Naive thymus-derived CD4-positive, alpha-beta T cell (primary cell): ENCODE data around the gene CDK16. TPM values are rescaled to one million over a fixed set of nuclear protein-coding genes. Genes with fewer than 3 reads are reported as not detected.
"Not testable (repeated sequence)": the region's sequence is repeated elsewhere in the genome, so short reads cannot be mapped to it uniquely, and the experiment has no call there.

Experiments used
- ATAC-seq: fragments of 150-1000 bp; cut with Tn5 transposase; 2 replicates; pipeline ENCODE4 v1.10.0; 2021; ENCODE audit warnings: mild to moderate bottlenecking, moderate library complexity
- CTCF ChIA-PET: fragments of 350-600 bp; sonication (Branson Sonifier 250); formaldehyde crosslinking; loops from one replicate; lab custom pipeline; 2021; ENCODE audit warnings: antibody characterized with exemption; lab: Charles Lee
- POLR2A ChIA-PET: fragments of 350-600 bp; sonication (Branson Sonifier 250); formaldehyde crosslinking; loops from one replicate; lab custom pipeline; 2021; ENCODE audit warnings: antibody characterized with exemption, inconsistent platforms; lab: Charles Lee
- DNase-seq, 9 donors: peaks; one replicate each; pipeline versions ENCODE4 v3.0.0 to v3.0.0-alpha.2; 2020 to 2022; ENCODE audit warnings: mixed read lengths in 1 of 9
- H3K27ac ChIP-seq: one replicate; pipeline ENCODE4 v1.7.0; 2013; ENCODE audit warnings: mild to moderate bottlenecking, low read depth, low read length, moderate library complexity
- H3K27me3 ChIP-seq, 2 donors: one replicate each; pipeline ENCODE4 v1.7.0; 2013; ENCODE audit warnings: low read length in 2 of 2, mild to moderate bottlenecking in 2 of 2, moderate library complexity in 2 of 2; ENCODE audit not compliant: control insufficient read depth in 2 of 2, insufficient read depth in 2 of 2
- H3K36me3 ChIP-seq, 3 experiments: 1 replicate in 2 of 3; 2 replicates in 1 of 3; pipeline ENCODE4 v1.7.0; 2013; ENCODE audit warnings: low read length in 3 of 3, mild to moderate bottlenecking in 3 of 3, moderate library complexity in 1 of 3; ENCODE audit not compliant: insufficient read depth in 3 of 3, control insufficient read depth in 2 of 3
- H3K4me1 ChIP-seq, 2 donors: one replicate each; pipeline ENCODE4 v1.7.0; 2013; ENCODE audit warnings: low read length in 2 of 2, mild to moderate bottlenecking in 2 of 2, moderate library complexity in 1 of 2; ENCODE audit not compliant: control insufficient read depth in 2 of 2, insufficient read depth in 2 of 2
- H3K4me3 ChIP-seq: 2 replicates; pipeline ENCODE4 v1.7.0; 2013; ENCODE audit warnings: mild to moderate bottlenecking, low read length
- H3K9me3 ChIP-seq, 3 experiments: 1 replicate in 2 of 3; 2 replicates in 1 of 3; pipeline ENCODE4 v1.7.0; 2013; ENCODE audit warnings: low read length in 3 of 3; ENCODE audit not compliant: control insufficient read depth in 2 of 3
- H3K27ac Mint-ChIP-seq, 9 donors: one replicate each; pipeline ENCODE4 v1.8.0; 2020 to 2022; ENCODE audit warnings: mixed read lengths in 9 of 9, mild to moderate bottlenecking in 8 of 9, moderate library complexity in 5 of 9, inconsistent platforms in 2 of 9
- H3K27me3 Mint-ChIP-seq, 5 donors: one replicate each; pipeline ENCODE4 v1.8.0; 2021 to 2022; ENCODE audit warnings: mixed read lengths in 5 of 5, mild to moderate bottlenecking in 1 of 5
- H3K36me3 Mint-ChIP-seq, 5 donors: one replicate each; pipeline ENCODE4 v1.8.0; 2020 to 2022; ENCODE audit warnings: mixed read lengths in 5 of 5, mild to moderate bottlenecking in 3 of 5, inconsistent platforms in 1 of 5
- H3K4me1 Mint-ChIP-seq, 7 donors: one replicate each; pipeline ENCODE4 v1.8.0; 2020 to 2022; ENCODE audit warnings: mixed read lengths in 7 of 7, mild to moderate bottlenecking in 3 of 7, inconsistent platforms in 1 of 7
- H3K4me3 Mint-ChIP-seq, 10 donors: one replicate each; pipeline ENCODE4 v1.8.0; 2020 to 2022; ENCODE audit warnings: mild to moderate bottlenecking in 10 of 10, mixed read lengths in 10 of 10, moderate library complexity in 6 of 10, inconsistent platforms in 2 of 10
- H3K9me3 Mint-ChIP-seq, 11 donors: one replicate each; pipeline ENCODE4 v1.8.0; 2020 to 2022; ENCODE audit warnings: mixed read lengths in 11 of 11, mild to moderate bottlenecking in 4 of 11, inconsistent platforms in 1 of 11, moderate library complexity in 1 of 11
- intact Hi-C, 2 donors: fragments of 100-400 bp; cut with micrococcal nuclease; formaldehyde crosslinking; loops; one replicate each; pipeline ENCODE4 v1.15.1; 2023
- polyA plus RNA-seq, 2 donors: library from polyadenylated mRNA; unstranded; fragments of 300-500 nt; fragmentation: Illumina TruSeq; gene quantifications; one replicate each; pipeline ENCODE4 v1.2.3, GENCODE V29; 2021
- total RNA-seq, 6 experiments: library from RNA in 5 of 6; stranded (reverse) in 5 of 6; gene quantifications; 1 replicate in 5 of 6; 2 replicates in 1 of 6; pipeline ENCODE4 v1.2.3 and lab custom pipeline; 2021 to 2026

The CDK16 gene
- total and polyA plus RNA-seq, 7 experiments from 2014 or later = 6.4 to 112 (median 61.6) TPM

- H3K4me1 ChIP-seq, ATAC-seq, H3K4me1 Mint-ChIP-seq, H3K9me3 ChIP-seq, CTCF ChIA-PET, H3K27me3 ChIP-seq, DNase-seq, H3K4me3 Mint-ChIP-seq, H3K4me3 ChIP-seq, H3K27me3 Mint-ChIP-seq, H3K36me3 ChIP-seq, H3K27ac ChIP-seq, H3K27ac Mint-ChIP-seq, intact Hi-C loops: not testable (repeated sequence)
- Mint-ChIP-seq H3K36me3 (peaks cover 0 to 12% (median 1%) of the 10 kb centered on the region in 5 donors), H3K9me3 (peaks cover 0 to 20% (median 4%) of the 10 kb centered on the region in 11 donors)
- POLR2A ChIA-PET = interaction anchor here (0.6 kb wide), 1 partner anchor 127 kb away, joined by 3 read pairs; no protein-coding TSS in a partner anchor
Measured at GRCh38 chrX:47257620-47258019, 39.1 kb downstream of the CDK16 start.

GRCh38 chrX:47264483-47265173 lies 46.1 kb downstream of the CDK16 start:
- peak in 1 of 9 donors; percentile 24 for DNase-seq
- H3K9me3 Mint-ChIP-seq = peaks cover 0 to 3% (median 0%) of the 10 kb centered on the region in 11 donors
- H3K9me3 ChIP-seq = no peaks in the 10 kb centered on the region
- H3K4me1 Mint-ChIP-seq = peaks cover 0 to 8% (median 0%) of the 10 kb centered on the region in 7 donors
- no peak for ATAC-seq
- H3K27ac Mint-ChIP-seq = peak overlapping the region in 1 of 9 donors; percentile 25
- no peaks in the 10 kb centered on the region for H3K36me3 Mint-ChIP-seq
- no peak overlapping the region for H3K27ac ChIP-seq
- H3K4me3 Mint-ChIP-seq = no peak overlapping the region
- no peaks in the 10 kb centered on the region for H3K27me3 Mint-ChIP-seq
- no peaks in the 10 kb centered on the region for H3K36me3 ChIP-seq
- no peaks in the 10 kb centered on the region for H3K27me3 ChIP-seq
- H3K4me3 ChIP-seq = no peak overlapping the region
- intact Hi-C loops = no loop called here
- CTCF ChIA-PET = no interaction called here
- no peaks in the 10 kb centered on the region for H3K4me1 ChIP-seq
- POLR2A ChIA-PET = no interaction called here

GRCh38 chrX:47266643-47267042 lies 48.2 kb downstream of the CDK16 start:
- Histone ChIP-seq H3K27me3 (no peaks in the 10 kb centered on the region), H3K4me3 (no peak overlapping the region), H3K36me3 (no peaks in the 10 kb centered on the region), H3K4me1 (no peaks in the 10 kb centered on the region), H3K27ac (no peak overlapping the region), H3K9me3 (no peaks in the 10 kb centered on the region)
- DNase-seq (no peak), ATAC-seq (no peak)
- no peaks in the 10 kb centered on the region for H3K27me3 Mint-ChIP-seq
- no peaks in the 10 kb centered on the region for H3K36me3 Mint-ChIP-seq
- H3K4me3 Mint-ChIP-seq = no peak overlapping the region
- no peak overlapping the region for H3K27ac Mint-ChIP-seq
- H3K9me3 Mint-ChIP-seq = peaks cover 0 to 3% (median 0%) of the 10 kb centered on the region in 11 donors
- intact Hi-C loops = no loop called here
- peaks cover 0 to 8% (median 0%) of the 10 kb centered on the region in 7 donors for H3K4me1 Mint-ChIP-seq
- POLR2A ChIA-PET = no interaction called here
- CTCF ChIA-PET = no interaction called here

DNA sequence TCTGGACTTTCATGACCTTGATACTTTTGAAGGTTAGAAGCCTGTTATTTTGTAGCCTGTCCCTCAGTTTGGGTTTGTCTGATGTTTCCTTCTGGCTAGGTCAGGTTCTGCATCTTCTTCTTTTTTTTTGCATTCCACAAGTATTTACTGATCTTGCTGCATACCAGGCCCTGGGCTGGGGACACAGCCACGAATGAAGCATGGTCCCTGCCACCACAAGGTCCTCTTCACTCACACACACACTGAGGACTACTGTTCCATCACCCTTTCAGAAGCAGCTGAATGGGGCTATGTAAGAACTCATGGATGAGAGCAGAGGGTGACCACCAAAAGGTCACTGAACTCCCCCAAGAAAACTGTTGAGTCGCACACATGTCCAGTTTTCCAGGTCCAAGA lies 53.5 kb downstream of the CDK16 start:
- Histone ChIP-seq H3K27me3 (no peaks in the 10 kb centered on the region), H3K4me3 (no peak overlapping the region), H3K27ac (no peak overlapping the region), H3K4me1 (no peaks in the 10 kb centered on the region), H3K9me3 (no peaks in the 10 kb centered on the region), H3K36me3 (no peaks in the 10 kb centered on the region)
- Mint-ChIP-seq H3K27ac (no peak overlapping the region), H3K27me3 (no peaks in the 10 kb centered on the region), H3K9me3 (no peaks in the 10 kb centered on the region), H3K4me3 (no peak overlapping the region), H3K4me1 (peaks cover 0 to 3% (median 0%) of the 10 kb centered on the region in 7 donors), H3K36me3 (no peaks in the 10 kb centered on the region)
- intact Hi-C loops = no loop called here
- POLR2A ChIA-PET = no interaction called here
- no peak for DNase-seq
- CTCF ChIA-PET = no interaction called here
- ATAC-seq = no peak

GRCh38 chrX:47273011-47273730 lies 54.7 kb downstream of the CDK16 start:
- ATAC-seq = no peak
- Mint-ChIP-seq H3K9me3 (no peaks in the 10 kb centered on the region), H3K4me1 (peaks cover 0 to 3% (median 0%) of the 10 kb centered on the region in 7 donors), H3K4me3 (no peak overlapping the region), H3K27ac (peak overlapping the region in 1 of 9 donors; percentile 77), H3K27me3 (no peaks in the 10 kb centered on the region), H3K36me3 (no peaks in the 10 kb centered on the region)
- Histone ChIP-seq H3K36me3 (no peaks in the 10 kb centered on the region), H3K27ac (no peak overlapping the region), H3K4me3 (no peak overlapping the region), H3K27me3 (no peaks in the 10 kb centered on the region), H3K4me1 (no peaks in the 10 kb centered on the region), H3K9me3 (no peaks in the 10 kb centered on the region)
- ChIA-PET CTCF (no interaction called here), POLR2A (no interaction called here)
- no peak for DNase-seq
- intact Hi-C loops = no loop called here

GRCh38 chrX:47278691-47279090 lies 60.2 kb downstream of the CDK16 start:
- Mint-ChIP-seq H3K9me3 (no peaks in the 10 kb centered on the region), H3K4me1 (peaks cover 0 to 4% (median 0%) of the 10 kb centered on the region in 7 donors), H3K27ac (no peak overlapping the region), H3K27me3 (no peaks in the 10 kb centered on the region), H3K36me3 (no peaks in the 10 kb centered on the region), H3K4me3 (peak overlapping the region in 1 of 10 donors; percentile 59)
- POLR2A ChIA-PET = no interaction called here
- Histone ChIP-seq H3K4me1 (no peaks in the 10 kb centered on the region), H3K27ac (no peak overlapping the region), H3K27me3 (no peaks in the 10 kb centered on the region), H3K9me3 (no peaks in the 10 kb centered on the region), H3K4me3 (no peak overlapping the region), H3K36me3 (no peaks in the 10 kb centered on the region)
- no peak for ATAC-seq
- CTCF ChIA-PET = no interaction called here
- intact Hi-C loops = loop anchor here in 1 of 2 donors (2.0 kb wide), 1 partner anchor 66 kb away; no protein-coding TSS in a partner anchor
- DNase-seq = no peak
